Left lung (tissue), 10 donors: ENCODE results near the gene PTPRD. TPM values are rescaled to one million over a fixed set of nuclear protein-coding genes. Genes with fewer than 3 reads are reported as not detected.

Source experiments
- ATAC-seq: fragments of 200-7000 bp; cut with Tn5 transposase; one replicate; pipeline ENCODE4 v1.9.1; 2020; ENCODE audit warnings: moderate library complexity
- DNase-seq, 4 donors: peaks; one replicate each; pipeline ENCODE4 v3.0.0-alpha.2; 2013 to 2020
- H3K27ac ChIP-seq, 2 donors: fragments of 200-600 bp; sonication (generic) in 1 of 2; one replicate each; pipeline versions ENCODE4 v1.5.0 to v1.8.0; 2020 to 2021
- H3K27me3 ChIP-seq, 2 donors: fragments of 200-600 bp; sonication (generic) in 1 of 2; one replicate each; pipeline versions ENCODE4 v1.5.0 to v1.8.0; 2020 to 2021
- H3K36me3 ChIP-seq, 2 donors: fragments of 200-600 bp; sonication (generic) in 1 of 2; one replicate each; pipeline versions ENCODE4 v1.5.0 to v1.8.0; 2020 to 2021
- H3K4me1 ChIP-seq, 2 donors: fragments of 200-600 bp; one replicate each; pipeline ENCODE4 v1.8.0; 2021
- H3K4me3 ChIP-seq, 2 donors: fragments of 200-600 bp; sonication (generic) in 1 of 2; one replicate each; pipeline versions ENCODE4 v1.5.0 to v1.8.0; 2020 to 2021; ENCODE audit warnings: mild to moderate bottlenecking in 1 of 2
- H3K9me3 ChIP-seq, 2 donors: fragments of 200-600 bp; sonication (generic) in 1 of 2; one replicate each; pipeline versions ENCODE4 v1.5.0 to v1.8.0; 2020 to 2021
- CTCF ChIP-seq, 2 donors: fragments of 200-600 bp; sonication (generic) in 1 of 2; IDR thresholded peaks; one replicate each; pipeline versions ENCODE4 v1.5.0 to v1.8.0; 2021; ENCODE audit warnings: antibody characterized with exemption in 2 of 2
- intact Hi-C, 2 donors: fragments of 100-400 bp; cut with DNase I; formaldehyde crosslinking; loops; one replicate each; pipeline versions ENCODE4 v1.11.2 to v1.14.2; 2022
- polyA plus RNA-seq, 6 donors: library from polyadenylated mRNA; unstranded; fragments of 120-200 nt; gene quantifications; one replicate each; pipeline ENCODE4 v1.2.1, GENCODE V29; 2013; ENCODE audit not compliant: insufficient read length in 6 of 6
- total RNA-seq, 2 donors: library from RNA; stranded (reverse); fragmentation: NEBNext Ultra II Directional; extraction: Animal tissue kit (Norgen Biotek cat#: 25700); gene quantifications; one replicate each; pipeline ENCODE4 v1.2.1, GENCODE V29; 2021
- donor health status: DM: no; HTN: yes; CAD: no.
- donor health status: DM: no; HTN: no; CAD: no.

PTPRD gene
- total and polyA plus RNA-seq, 8 donors, result 24.2 to 167 (median 139) TPM

DNA sequence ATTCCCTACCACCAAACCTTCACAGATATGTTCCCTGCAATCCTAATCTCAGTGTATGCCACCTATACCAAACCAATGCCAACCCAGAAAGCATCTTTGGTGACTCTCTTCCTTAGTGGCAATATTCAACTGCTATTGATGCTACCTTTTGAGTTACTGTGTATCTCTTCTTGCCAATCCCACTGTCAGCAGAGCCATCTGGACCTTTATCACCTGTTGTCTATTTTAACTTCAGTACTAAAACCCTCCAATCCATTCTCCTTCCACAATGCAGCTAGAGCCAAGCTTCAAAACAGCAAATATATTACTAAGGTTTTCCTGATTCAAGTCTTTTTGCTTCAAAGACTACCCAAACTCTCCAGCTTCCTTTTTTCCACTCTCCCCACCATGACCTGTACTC is 2036.1 kb downstream of the PTPRD start:
- no peak overlapping the region for H3K4me3 ChIP-seq
- DNase-seq, result no peak
- intact Hi-C loops, result no loop called here
- no peaks in the 10 kb centered on the region for H3K4me1 ChIP-seq
- no peaks in the 10 kb centered on the region for H3K36me3 ChIP-seq
- H3K9me3 ChIP-seq, result no peaks in the 10 kb centered on the region
- H3K27ac ChIP-seq, result no peak overlapping the region
- ATAC-seq, result no peak
- TF ChIP-seq CTCF (IDR thresholded peaks at IDR 0.05), result no peak
- H3K27me3 ChIP-seq, result no peaks in the 10 kb centered on the region

GRCh38 chr9:8574846-8575245 is 2038.0 kb downstream of the PTPRD start:
- Histone ChIP-seq H3K27ac (no peak overlapping the region), H3K4me3 (no peak overlapping the region), H3K4me1 (no peaks in the 10 kb centered on the region), H3K9me3 (no peaks in the 10 kb centered on the region), H3K36me3 (no peaks in the 10 kb centered on the region), H3K27me3 (no peaks in the 10 kb centered on the region)
- intact Hi-C loops, result no loop called here
- ATAC-seq (no peak), DNase-seq (no peak)
- no peak for TF ChIP-seq CTCF (IDR thresholded peaks at IDR 0.05)

DNA sequence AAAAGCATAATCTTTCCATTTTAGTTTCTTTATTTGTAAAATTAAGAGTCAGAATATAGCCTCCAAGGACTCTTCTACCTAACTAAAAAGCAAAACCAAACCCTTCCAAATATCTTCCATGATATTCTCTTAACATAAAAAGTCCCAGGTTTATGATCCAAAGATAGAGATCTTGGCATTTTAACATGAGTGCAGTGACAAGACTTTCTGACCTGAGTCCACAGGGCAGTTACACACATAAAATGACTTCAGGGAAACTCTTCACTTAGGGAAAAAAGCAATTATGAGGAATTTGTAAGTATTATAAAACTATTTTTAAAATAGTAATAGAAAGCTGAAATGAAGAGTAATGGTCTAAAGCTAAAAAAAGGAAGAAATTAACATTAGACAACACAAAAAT is 2040.6 kb downstream of the PTPRD start:
- Histone ChIP-seq H3K36me3 (no peaks in the 10 kb centered on the region), H3K4me1 (no peaks in the 10 kb centered on the region), H3K27ac (no peak overlapping the region), H3K27me3 (no peaks in the 10 kb centered on the region), H3K4me3 (no peak overlapping the region), H3K9me3 (no peaks in the 10 kb centered on the region)
- ATAC-seq, result no peak
- DNase-seq, result no peak
- intact Hi-C loops, result no loop called here
- TF ChIP-seq CTCF (IDR thresholded peaks at IDR 0.05), result no peak

- H3K9me3 ChIP-seq, result no peaks in the 10 kb centered on the region
- DNase-seq (no peak), ATAC-seq (no peak)
- no peak for TF ChIP-seq CTCF (IDR thresholded peaks at IDR 0.05)
- H3K27ac ChIP-seq, result no peak overlapping the region
- no peaks in the 10 kb centered on the region for H3K4me1 ChIP-seq
- intact Hi-C loops, result no loop called here
- no peaks in the 10 kb centered on the region for H3K27me3 ChIP-seq
- H3K4me3 ChIP-seq, result no peak overlapping the region
- no peaks in the 10 kb centered on the region for H3K36me3 ChIP-seq
Observed at GRCh38 chr9:8571643-8572042, 2041.2 kb downstream of the PTPRD start.

GRCh38 chr9:8570776-8571175 is 2042.0 kb downstream of the PTPRD start:
- ATAC-seq (peak; percentile 44), DNase-seq (no peak)
- H3K4me1 ChIP-seq, result no peaks in the 10 kb centered on the region
- no peak overlapping the region for H3K4me3 ChIP-seq
- intact Hi-C loops, result no loop called here
- TF ChIP-seq CTCF (IDR thresholded peaks at IDR 0.05), result no peak
- no peaks in the 10 kb centered on the region for H3K36me3 ChIP-seq
- H3K9me3 ChIP-seq, result no peaks in the 10 kb centered on the region
- no peak overlapping the region for H3K27ac ChIP-seq
- H3K27me3 ChIP-seq, result no peaks in the 10 kb centered on the region
